GM12892 (cell line): ENCODE results near the gene OGFOD2.

Experiments used
- DNase-seq: peaks from one replicate; pipeline ENCODE4 v3.0.0; 2011; ENCODE audit not compliant: insufficient read length
- FAIRE-seq: peaks from 2 replicates; lab custom pipeline; 2011; peaks lifted over from hg19 to GRCh38; lab: Jason Lieb, UNC
- POLR2A ChIP-seq: IDR thresholded peaks from 2 replicates; pipeline ENCODE4 v1.6.1; 2011; ENCODE audit warnings: low read depth, low read length, control low read depth
- POLR2AphosphoS5 ChIP-seq: IDR thresholded peaks from 2 replicates; pipeline ENCODE4 v1.6.1; 2011; ENCODE audit warnings: low read depth, low read length, control low read depth
- TAF1 ChIP-seq: IDR thresholded peaks from 2 replicates; pipeline ENCODE4 v1.6.1; 2011; ENCODE audit warnings: low read depth, mild to moderate bottlenecking, control low read depth, low read length, borderline replicate concordance

Gene OGFOD2

GRCh38 chr12:122994781-122995502 lies 19.9 kb downstream of the OGFOD2 start:
- TF ChIP-seq TAF1 (no peak), POLR2AphosphoS5 (no peak), POLR2A (no peak)
- DNase-seq = no peak
- no peak for FAIRE-seq

DNA sequence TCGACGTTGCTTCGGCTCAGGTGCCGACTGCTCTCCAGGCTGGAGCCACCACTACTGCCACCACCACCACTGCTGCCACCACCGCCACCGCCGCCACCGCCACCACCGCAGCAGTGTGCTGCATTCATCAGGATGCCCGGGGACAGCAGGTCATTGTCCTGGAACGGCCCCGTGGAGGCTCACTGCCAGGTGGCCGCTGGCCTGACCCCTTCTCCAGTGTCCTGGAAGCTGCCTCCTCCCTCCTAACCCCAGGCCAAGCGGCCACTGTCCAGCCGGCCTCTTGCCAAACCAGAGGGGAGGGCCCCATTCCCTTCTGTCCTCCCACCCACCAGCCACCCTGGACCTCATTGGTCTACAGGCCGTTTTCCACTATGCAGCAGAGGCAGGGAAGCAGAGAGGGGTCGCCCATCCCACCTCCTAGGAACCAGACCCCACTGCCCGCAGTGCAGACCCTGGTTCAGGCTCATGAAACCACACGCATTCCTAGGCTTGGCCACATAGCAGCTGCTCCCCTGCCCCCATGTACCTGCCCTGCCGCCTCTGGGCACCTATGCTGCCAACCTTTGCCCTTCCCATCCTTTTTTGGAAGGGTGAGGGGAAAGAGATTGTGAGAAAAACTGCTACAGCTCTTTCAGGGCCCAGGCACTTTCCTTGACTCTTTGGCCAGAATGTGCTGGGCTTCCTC lies 20.6 kb downstream of the OGFOD2 start:
- no peak for FAIRE-seq
- no peak for DNase-seq
- TF ChIP-seq POLR2A (no peak), POLR2AphosphoS5 (no peak), TAF1 (no peak)

DNA sequence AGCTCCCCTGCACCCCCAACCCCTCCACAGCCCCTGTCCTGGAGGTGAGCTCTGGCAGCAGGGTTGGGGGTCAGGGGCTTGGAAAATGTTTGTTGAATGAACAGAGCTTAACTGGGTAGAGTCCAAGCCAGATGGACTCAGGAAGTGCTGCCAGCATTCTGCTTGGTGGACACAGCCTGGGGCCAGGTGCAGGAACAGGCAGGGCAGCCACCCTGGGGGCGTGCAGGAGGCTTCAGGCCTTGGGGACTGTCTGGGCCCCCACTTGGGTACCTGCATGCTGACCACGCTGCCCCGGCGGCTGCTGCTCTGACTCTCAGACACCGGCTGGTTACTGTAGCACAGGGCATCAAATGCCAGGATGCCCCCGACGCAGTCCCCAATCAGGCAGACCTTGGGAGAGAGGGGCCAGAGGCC lies 21.2 kb downstream of the OGFOD2 start:
- no peak for TF ChIP-seq POLR2AphosphoS5
- TF ChIP-seq POLR2A = no peak
- TF ChIP-seq TAF1 = no peak
- DNase-seq (no peak), FAIRE-seq (no peak)

- no peak for FAIRE-seq
- no peak for DNase-seq
- TF ChIP-seq TAF1 = no peak
- TF ChIP-seq POLR2A = no peak
- TF ChIP-seq POLR2AphosphoS5 = no peak
Measured at GRCh38 chr12:122996621-122997342, 21.7 kb downstream of the OGFOD2 start.

DNA sequence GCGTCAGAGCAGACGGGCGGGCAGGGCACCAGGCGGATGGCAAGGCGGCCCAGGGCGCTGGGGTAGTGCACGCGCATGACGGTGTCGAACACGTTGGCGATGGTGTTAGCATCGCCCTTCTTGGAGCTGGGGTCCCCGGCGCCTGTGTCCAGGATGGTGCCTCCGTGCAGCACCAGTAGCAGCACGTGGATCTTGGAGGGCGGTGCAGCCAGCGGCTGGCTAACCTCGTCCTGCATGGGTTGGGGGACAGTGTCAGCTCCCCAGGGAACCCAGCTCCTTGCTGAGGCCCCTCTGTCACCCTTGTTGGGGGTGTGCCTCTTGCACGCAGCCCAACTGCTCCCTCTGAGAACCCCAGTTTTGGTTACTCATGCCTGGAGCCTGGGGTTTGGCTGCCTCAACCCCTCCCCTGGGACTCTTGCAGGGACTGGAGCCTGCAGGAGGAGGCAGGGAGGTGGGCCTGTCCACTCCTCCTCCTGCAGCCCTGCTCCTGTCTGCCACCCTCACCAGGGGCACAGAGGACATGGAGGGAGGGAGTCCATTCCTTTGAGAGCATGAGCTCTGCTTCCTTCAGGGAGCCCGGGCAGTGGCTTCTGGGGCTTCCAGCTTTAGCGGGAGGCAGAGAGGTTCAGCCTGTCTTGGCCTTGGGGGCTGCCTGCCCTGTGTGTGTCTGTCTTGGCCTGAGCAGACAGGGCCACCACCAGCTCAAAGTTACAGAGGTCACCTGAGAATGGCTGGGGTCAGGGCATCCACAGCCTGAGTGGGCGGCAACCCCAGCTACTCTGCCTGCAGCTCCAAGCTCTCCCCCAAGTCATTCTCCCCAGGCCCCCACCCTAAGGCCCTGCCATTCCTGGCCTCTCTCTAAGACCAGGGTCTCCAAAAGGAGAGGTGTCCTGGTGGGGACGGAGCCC lies 22.6 kb downstream of the OGFOD2 start:
- no peak for TF ChIP-seq POLR2AphosphoS5
- no peak for TF ChIP-seq POLR2A
- no peak for TF ChIP-seq TAF1
- no peak for FAIRE-seq
- no peak for DNase-seq

DNA sequence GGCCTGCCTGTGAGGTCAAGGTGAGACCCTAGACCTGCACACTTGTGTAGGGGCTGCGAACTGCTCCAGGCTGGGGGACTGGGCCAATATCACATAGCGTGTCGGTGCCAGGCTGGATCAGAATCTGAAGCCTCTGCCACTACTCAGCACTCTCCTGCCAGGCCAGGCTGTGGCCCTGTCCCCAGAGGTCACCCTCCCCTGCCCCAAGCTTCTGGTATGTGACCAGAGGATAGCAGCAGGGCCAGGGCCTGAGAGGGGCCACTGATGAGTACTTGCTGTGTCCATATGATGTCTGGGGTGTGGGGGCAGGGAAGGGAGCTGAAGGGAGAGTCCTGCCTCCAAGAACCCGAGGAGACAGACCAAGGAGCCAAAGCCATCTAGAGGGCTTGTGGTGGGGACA lies 23.3 kb downstream of the OGFOD2 start:
- TF ChIP-seq POLR2A = no peak
- TF ChIP-seq POLR2AphosphoS5 = no peak
- no peak for TF ChIP-seq TAF1
- DNase-seq (no peak), FAIRE-seq (no peak)

DNA sequence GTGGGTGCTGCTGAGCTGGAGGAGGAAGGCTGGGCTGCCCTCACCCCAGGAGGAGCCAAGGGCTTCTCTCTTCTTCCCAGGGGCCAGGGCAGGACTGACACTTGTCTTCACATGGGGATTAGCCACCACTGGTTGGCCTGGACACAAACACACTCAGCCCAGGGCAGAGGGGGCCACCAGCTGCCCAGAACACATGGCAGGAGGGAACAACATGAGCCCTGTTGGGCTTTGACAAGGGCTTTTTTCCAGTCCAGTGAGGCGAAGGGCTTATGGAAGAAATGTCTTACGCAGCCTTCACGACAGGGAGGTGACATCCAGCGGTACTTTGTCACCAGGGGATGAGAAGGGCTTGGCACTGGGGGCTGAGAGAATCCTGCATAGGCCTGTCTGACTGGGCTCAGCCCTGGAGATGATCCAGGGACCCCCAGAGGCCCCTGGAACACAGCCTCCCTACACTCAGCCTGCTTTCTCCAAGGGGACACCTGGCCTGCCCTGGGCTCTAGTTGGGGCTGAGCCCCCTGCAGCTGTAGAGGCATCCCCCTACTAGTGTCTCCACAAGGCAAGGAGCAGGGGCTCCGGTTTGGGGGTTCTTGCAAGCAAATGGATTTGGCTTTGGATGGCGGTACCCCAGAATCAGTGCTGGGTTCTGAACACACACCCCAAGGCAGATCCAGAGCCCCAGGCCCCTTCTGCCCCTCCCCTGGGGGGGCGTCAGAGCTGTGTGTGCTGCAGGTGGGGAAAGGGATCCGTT lies 24.3 kb downstream of the OGFOD2 start:
- FAIRE-seq (no peak), DNase-seq (no peak)
- TF ChIP-seq TAF1 (no peak), POLR2AphosphoS5 (no peak), POLR2A (no peak)

- FAIRE-seq = no peak
- DNase-seq = no peak
- TF ChIP-seq POLR2AphosphoS5 = no peak
- TF ChIP-seq TAF1 = no peak
- no peak for TF ChIP-seq POLR2A
Measured at GRCh38 chr12:122999986-123000420, 25.0 kb downstream of the OGFOD2 start.

- no peak for TF ChIP-seq POLR2AphosphoS5
- DNase-seq = no peak
- no peak for FAIRE-seq
Measured at GRCh38 chr12:123000578-123000977, 25.5 kb downstream of the OGFOD2 start.

- TF ChIP-seq TAF1 = no peak
- TF ChIP-seq POLR2A = no peak
- TF ChIP-seq POLR2AphosphoS5 = no peak
- FAIRE-seq = no peak
- DNase-seq = no peak
Measured at GRCh38 chr12:123001464-123001863, 26.4 kb downstream of the OGFOD2 start.

DNA sequence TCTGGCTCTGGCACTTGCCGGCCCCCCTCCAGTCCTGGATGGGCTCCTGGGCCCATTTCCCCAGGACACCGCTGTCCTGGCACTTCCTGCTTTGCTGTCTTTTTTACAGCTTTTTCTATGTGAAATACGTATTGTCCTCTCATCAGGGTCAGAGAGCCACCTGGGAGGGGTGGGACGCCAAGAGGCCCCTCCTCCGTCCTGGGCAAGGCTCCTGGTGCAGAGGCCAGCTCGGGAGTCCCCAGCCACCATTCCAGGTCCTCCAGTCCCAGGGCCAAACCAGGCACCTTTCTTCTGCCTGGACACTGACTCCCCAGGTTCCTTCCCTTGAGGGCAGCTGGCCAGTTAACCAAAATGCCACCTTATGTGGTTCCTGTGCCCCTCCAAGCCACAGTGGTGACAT lies 28.2 kb downstream of the OGFOD2 start:
- FAIRE-seq (no peak), DNase-seq (no peak)
- TF ChIP-seq POLR2A = no peak
- TF ChIP-seq POLR2AphosphoS5 = no peak
- TF ChIP-seq TAF1 = no peak
